ENCODE data around the gene NTM.

Gene NTM

DNA sequence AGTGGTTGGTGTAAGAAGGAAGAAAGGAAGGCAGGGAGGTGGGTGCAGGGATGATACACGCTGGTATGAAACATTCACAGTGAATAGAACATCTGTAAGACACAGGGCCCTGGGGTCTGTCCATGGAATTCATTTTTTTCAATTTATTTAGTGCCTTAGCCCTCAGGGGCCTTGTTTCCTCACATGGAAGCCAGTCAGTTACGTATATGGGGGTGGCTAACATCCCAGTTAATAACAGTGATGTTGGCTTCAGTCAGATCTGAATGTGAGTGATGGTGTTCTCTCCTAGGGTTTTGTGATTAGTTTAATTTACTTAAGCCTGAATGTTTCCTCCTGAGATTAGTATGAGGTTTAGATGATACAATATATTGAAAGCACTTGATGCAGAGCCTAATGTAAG, 577.1 kb downstream of the NTM start:
- H3K4me3 ChIP-seq (ENCODE audit: low read depth, low read length), result no peak overlapping the region
- TF ChIP-seq, protein P1, sequence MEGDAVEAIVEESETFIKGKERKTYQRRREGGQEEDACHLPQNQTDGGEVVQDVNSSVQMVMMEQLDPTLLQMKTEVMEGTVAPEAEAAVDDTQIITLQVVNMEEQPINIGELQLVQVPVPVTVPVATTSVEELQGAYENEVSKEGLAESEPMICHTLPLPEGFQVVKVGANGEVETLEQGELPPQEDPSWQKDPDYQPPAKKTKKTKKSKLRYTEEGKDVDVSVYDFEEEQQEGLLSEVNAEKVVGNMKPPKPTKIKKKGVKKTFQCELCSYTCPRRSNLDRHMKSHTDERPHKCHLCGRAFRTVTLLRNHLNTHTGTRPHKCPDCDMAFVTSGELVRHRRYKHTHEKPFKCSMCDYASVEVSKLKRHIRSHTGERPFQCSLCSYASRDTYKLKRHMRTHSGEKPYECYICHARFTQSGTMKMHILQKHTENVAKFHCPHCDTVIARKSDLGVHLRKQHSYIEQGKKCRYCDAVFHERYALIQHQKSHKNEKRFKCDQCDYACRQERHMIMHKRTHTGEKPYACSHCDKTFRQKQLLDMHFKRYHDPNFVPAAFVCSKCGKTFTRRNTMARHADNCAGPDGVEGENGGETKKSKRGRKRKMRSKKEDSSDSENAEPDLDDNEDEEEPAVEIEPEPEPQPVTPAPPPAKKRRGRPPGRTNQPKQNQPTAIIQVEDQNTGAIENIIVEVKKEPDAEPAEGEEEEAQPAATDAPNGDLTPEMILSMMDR (IDR thresholded peaks at IDR 0.05; ENCODE audit: insufficient read depth, low read depth, low read length, missing control alignments), result no peak
- DNase-seq (ENCODE audit: low read depth), result no peak

DNA sequence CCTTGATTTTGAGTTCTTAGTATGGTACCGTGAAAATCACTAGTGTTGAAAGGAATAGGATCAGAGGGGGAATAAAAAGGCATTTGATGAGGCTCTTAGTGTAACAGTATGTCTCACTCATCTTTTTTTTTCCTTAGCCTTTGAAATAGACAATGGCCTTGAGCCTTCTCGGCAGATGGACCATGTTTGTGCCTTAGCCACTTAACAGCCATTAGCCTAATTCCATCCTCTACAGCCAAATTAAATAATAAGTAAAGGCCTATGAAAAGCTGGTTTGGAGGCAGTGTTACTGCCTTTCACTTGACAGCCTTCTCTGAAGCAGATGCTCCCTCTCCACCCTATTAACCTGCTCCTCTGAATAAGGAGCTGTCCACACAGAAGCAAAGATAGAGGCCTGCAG, 580.7 kb downstream of the NTM start:
- no peak overlapping the region for H3K4me3 ChIP-seq (ENCODE audit: low read depth, low read length)
- DNase-seq (ENCODE audit: low read depth), result no peak
- TF ChIP-seq, protein P1 (IDR thresholded peaks at IDR 0.05; ENCODE audit: insufficient read depth, low read depth, low read length, missing control alignments), result no peak

DNA sequence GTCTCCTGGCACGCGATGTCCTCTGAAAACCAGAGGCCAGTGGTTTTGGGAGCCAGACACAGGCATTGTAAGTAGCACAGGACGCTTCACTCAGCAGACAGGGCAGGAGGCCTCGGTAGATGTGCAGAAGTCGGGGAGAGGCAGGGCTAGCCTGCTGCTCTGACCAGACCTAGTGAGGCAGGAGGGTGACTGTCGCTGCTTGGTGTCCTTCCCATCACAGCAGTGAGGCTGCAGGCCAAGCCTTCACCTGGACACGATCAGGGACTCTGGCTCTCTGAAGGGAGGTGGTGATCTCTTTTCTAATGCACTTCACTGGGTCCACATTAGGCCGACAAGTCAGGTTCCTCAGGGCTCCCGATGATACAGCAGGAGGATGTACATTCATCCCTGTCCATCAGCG, 583.7 kb downstream of the NTM start:
- H3K4me3 ChIP-seq (ENCODE audit: low read depth, low read length), result no peak overlapping the region
- no peak for DNase-seq (ENCODE audit: low read depth)
- TF ChIP-seq, protein P1 (IDR thresholded peaks at IDR 0.05; ENCODE audit: insufficient read depth, low read depth, low read length, missing control alignments), result no peak

DNA sequence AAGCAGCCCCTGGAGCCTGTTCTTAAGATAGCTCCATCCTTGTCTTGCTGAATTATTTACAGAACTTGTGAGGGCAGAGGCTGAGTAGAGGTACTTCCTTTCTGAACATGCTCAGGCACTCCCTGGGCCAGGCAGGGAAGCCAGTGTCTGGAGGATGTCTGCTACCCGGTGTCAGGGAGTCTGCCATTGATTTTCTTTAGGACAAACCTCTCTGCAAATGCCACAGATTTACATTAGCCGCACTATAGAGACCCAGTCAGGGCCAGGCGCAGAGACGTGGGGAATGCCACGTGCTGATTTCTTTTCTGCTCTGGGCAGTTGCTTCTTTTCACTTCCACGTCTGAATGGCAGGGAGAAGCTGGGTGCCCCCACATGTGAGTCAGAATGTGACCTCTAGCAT, 585.5 kb downstream of the NTM start:
- DNase-seq (ENCODE audit: low read depth), result no peak
- TF ChIP-seq, protein P1 (IDR thresholded peaks at IDR 0.05; ENCODE audit: insufficient read depth, low read depth, low read length, missing control alignments), result no peak
- no peak overlapping the region for H3K4me3 ChIP-seq (ENCODE audit: low read depth, low read length)

DNA sequence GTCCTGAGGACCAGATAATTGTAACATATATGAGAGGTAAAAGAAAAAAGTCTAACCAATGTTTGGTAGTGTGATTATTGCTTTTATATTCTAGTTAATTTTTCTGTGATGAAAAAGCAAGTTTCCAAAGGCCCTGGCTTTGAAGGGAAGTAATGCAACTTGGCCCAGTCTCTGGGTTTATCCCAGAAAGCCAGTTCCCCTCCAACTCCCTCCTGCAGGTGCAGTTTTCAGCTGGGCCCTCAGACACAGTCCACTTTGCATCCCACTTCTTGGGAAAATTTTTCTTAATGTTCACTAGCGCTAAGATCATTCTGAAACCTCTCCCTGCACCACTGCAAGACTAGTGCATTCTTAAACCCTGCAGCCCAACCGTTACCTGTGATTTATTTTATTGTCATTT, 586.8 kb downstream of the NTM start:
- no peak for DNase-seq (ENCODE audit: low read depth)
- H3K4me3 ChIP-seq (ENCODE audit: low read depth, low read length), result no peak overlapping the region
- TF ChIP-seq, protein P1 (IDR thresholded peaks at IDR 0.05; ENCODE audit: insufficient read depth, low read depth, low read length, missing control alignments), result no peak

DNA sequence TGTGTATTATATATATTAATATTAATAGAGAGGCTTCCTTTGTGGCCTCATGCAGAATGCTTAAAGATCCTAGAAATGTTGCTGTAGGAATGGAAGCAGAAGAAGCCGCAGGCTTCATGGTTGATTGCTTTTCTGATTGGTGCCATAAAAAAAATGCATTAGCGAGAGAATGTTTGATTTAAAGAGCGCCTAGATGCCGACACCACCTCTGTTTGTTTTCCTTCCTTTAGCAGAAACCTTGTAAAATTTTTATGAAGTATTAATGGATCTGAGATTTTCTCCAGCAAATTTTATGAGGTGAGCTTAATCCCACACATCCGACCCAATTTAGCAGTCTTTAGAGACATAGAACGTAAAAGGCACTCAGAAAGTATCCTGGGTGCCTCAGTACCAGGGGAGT, 587.5 kb downstream of the NTM start:
- TF ChIP-seq, protein P1 (IDR thresholded peaks at IDR 0.05; ENCODE audit: insufficient read depth, low read depth, low read length, missing control alignments), result no peak
- no peak overlapping the region for H3K4me3 ChIP-seq (ENCODE audit: low read depth, low read length)
- DNase-seq (ENCODE audit: low read depth), result no peak

DNA sequence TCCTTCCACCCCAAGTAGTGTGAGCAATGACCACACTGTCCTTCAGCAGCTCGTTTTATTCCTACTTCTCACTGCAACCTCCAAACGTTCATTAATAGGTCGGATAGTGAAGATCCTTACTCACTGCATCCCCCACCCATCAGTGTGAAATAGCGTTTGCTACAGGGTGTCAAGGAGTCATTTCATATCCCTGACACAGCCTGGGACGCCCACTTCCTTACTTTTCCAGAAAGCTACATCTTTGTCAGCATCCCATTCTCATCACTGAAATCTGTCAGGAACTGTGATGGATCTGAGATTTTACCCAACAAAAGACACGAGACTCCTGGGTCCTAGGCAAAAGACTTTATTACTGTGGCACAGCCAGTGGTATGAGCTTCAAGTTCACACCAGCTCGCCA, 592.4 kb downstream of the NTM start:
- H3K4me3 ChIP-seq (ENCODE audit: low read depth, low read length), result no peak overlapping the region
- DNase-seq (ENCODE audit: low read depth), result no peak
- TF ChIP-seq, protein P1 (IDR thresholded peaks at IDR 0.05; ENCODE audit: insufficient read depth, low read depth, low read length, missing control alignments), result no peak

Data from GM12865 (cell line).